Mesenchymal stem cell (in vitro differentiated cells and primary cell): ENCODE data around the gene BBS2.

ENCODE experiments used
- DNase-seq: peaks from one replicate; pipeline ENCODE4 v3.0.0-alpha.2; 2013
- H2AFZ ChIP-seq: one replicate; pipeline ENCODE4 v1.6.1; 2013; ENCODE audit warnings: low read depth, mild to moderate bottlenecking, control low read depth, inconsistent platforms, low read length, moderate library complexity
- H2AK5ac ChIP-seq: 2 replicates; pipeline ENCODE4 v1.6.1; 2013; ENCODE audit warnings: low read length, moderate library complexity, mild to moderate bottlenecking, inconsistent platforms; ENCODE audit not compliant: severe bottlenecking
- H2BK120ac ChIP-seq: one replicate; pipeline ENCODE4 v1.6.1; 2013; ENCODE audit warnings: low read depth, mild to moderate bottlenecking, inconsistent platforms, low read length, moderate library complexity
- H2BK12ac ChIP-seq, 2 experiments: one replicate each; pipeline ENCODE4 v1.6.1; 2013; ENCODE audit warnings: inconsistent platforms in 2 of 2, low read length in 2 of 2, mild to moderate bottlenecking in 2 of 2, moderate library complexity in 2 of 2, control low read depth in 1 of 2
- H2BK15ac ChIP-seq: one replicate; pipeline ENCODE4 v1.6.1; 2013; ENCODE audit warnings: mild to moderate bottlenecking, low read depth, inconsistent platforms; ENCODE audit not compliant: poor library complexity, severe bottlenecking
- H2BK5ac ChIP-seq: 2 replicates; pipeline ENCODE4 v1.6.1; 2013; ENCODE audit warnings: low read depth, mild to moderate bottlenecking, low read length, control low read depth, inconsistent platforms; ENCODE audit not compliant: poor library complexity, severe bottlenecking
- H3K14ac ChIP-seq, 2 experiments: one replicate each; pipeline ENCODE4 v1.6.1; 2013; ENCODE audit warnings: inconsistent platforms in 2 of 2, low read length in 2 of 2, control low read depth in 1 of 2, mild to moderate bottlenecking in 1 of 2, moderate library complexity in 1 of 2
- H3K18ac ChIP-seq, 2 experiments: one replicate each; pipeline ENCODE4 v1.6.1; 2013; ENCODE audit warnings: inconsistent platforms in 2 of 2, low read length in 2 of 2, control low read depth in 1 of 2, low read depth in 1 of 2, mild to moderate bottlenecking in 1 of 2
- H3K23ac ChIP-seq, 2 experiments: one replicate each; pipeline ENCODE4 v1.6.1; 2013; ENCODE audit warnings: inconsistent platforms in 2 of 2, low read length in 2 of 2, mild to moderate bottlenecking in 2 of 2, moderate library complexity in 2 of 2, control low read depth in 1 of 2
- H3K27ac ChIP-seq: 2 replicates; pipeline ENCODE4 v1.5.1; 2013; ENCODE audit warnings: mild to moderate bottlenecking, moderate library complexity, low read length, control low read depth, inconsistent platforms; ENCODE audit not compliant: poor library complexity, severe bottlenecking
- H3K27me3 ChIP-seq, 2 experiments: 2 replicates each; pipeline versions ENCODE4 v1.6.1 to v1.7.0; 2013; ENCODE audit warnings: low read length in 2 of 2, mild to moderate bottlenecking in 2 of 2, moderate library complexity in 2 of 2, control low read depth in 1 of 2, inconsistent platforms in 1 of 2; ENCODE audit not compliant: control insufficient read depth in 1 of 2, insufficient read depth in 1 of 2
- H3K36me3 ChIP-seq, 2 experiments: 2 replicates each; pipeline versions ENCODE4 v1.6.1 to v1.7.0; 2013; ENCODE audit warnings: low read length in 2 of 2, control low read depth in 1 of 2, inconsistent platforms in 1 of 2, low read depth in 1 of 2, mild to moderate bottlenecking in 1 of 2; ENCODE audit not compliant: insufficient read depth in 2 of 2, control insufficient read depth in 1 of 2
- H3K4ac ChIP-seq, 2 experiments: one replicate each; pipeline ENCODE4 v1.6.1; 2013; ENCODE audit warnings: inconsistent platforms in 2 of 2, low read length in 2 of 2, mild to moderate bottlenecking in 2 of 2, moderate library complexity in 2 of 2, control low read depth in 1 of 2, low read depth in 1 of 2
- H3K4me1 ChIP-seq: 2 replicates; pipeline ENCODE4 v1.6.1; 2013; ENCODE audit warnings: low read depth, low read length, control low read depth; ENCODE audit not compliant: control insufficient read depth, insufficient read depth
- H3K4me2 ChIP-seq: 2 replicates; pipeline ENCODE4 v1.6.1; 2013; ENCODE audit warnings: low read length, mild to moderate bottlenecking, inconsistent platforms; ENCODE audit not compliant: poor library complexity, severe bottlenecking
- H3K4me3 ChIP-seq, 2 experiments: 2 replicates each; pipeline versions ENCODE4 v1.5.1 to v1.7.0; 2013; ENCODE audit warnings: low read length in 2 of 2, mild to moderate bottlenecking in 2 of 2, control low read depth in 1 of 2, low read depth in 1 of 2; ENCODE audit not compliant: insufficient read depth in 1 of 2
- H3K79me1 ChIP-seq: replicated peaks from 2 replicates; pipeline ENCODE4 v1.6.1; 2013; ENCODE audit warnings: mild to moderate bottlenecking, control low read depth, low read length, inconsistent platforms; ENCODE audit not compliant: poor library complexity, severe bottlenecking
- H3K9ac ChIP-seq: 2 replicates; pipeline ENCODE4 v1.7.0; 2013; ENCODE audit warnings: mild to moderate bottlenecking, low read length, moderate library complexity
- H3K9me3 ChIP-seq: 2 replicates; pipeline ENCODE4 v1.7.0; 2013; ENCODE audit warnings: mild to moderate bottlenecking, low read length; ENCODE audit not compliant: control insufficient read depth
- H4K8ac ChIP-seq: one replicate; pipeline ENCODE4 v1.6.1; 2013; ENCODE audit warnings: inconsistent platforms, mild to moderate bottlenecking, low read length, moderate library complexity
- H4K91ac ChIP-seq: one replicate; pipeline ENCODE4 v1.6.1; 2013; ENCODE audit warnings: mild to moderate bottlenecking, low read length, inconsistent platforms
- WGBS: methylation state at CpG from one replicate; pipeline ENCODE4 v1.1.7; 2013; ENCODE audit warnings: mixed read lengths; 5-methylcytosine and 5-hydroxymethylcytosine counted together

Gene BBS2

GRCh38 chr16:56457927-56458470, 61.8 kb downstream of the BBS2 start:
- Histone ChIP-seq H3K4me3 (no peak overlapping the region), H3K27ac (no peak overlapping the region), H2BK15ac (no peak overlapping the region), H3K9ac (no peak overlapping the region), H3K23ac (no peak overlapping the region), H3K14ac (no peak overlapping the region), H2AFZ (no peak overlapping the region), H3K4ac (no peak overlapping the region), H2BK12ac (no peak overlapping the region), H3K18ac (no peak overlapping the region), H3K4me2 (no peak overlapping the region), H3K27me3 (no peaks in the 10 kb centered on the region), H3K79me1 (peaks cover 21% of the 10 kb centered on the region), H4K91ac (no peak overlapping the region), H3K9me3 (no peaks in the 10 kb centered on the region), H3K4me1 (no peaks in the 10 kb centered on the region), H2AK5ac (no peak overlapping the region), H2BK120ac (no peak overlapping the region), H3K36me3 (peaks cover 3 to 96% of the 10 kb centered on the region in 2 experiments), H2BK5ac (no peak overlapping the region), H4K8ac (no peak overlapping the region)
- 96% methylated on average over 5 of the region's 6 CpGs for WGBS
- DNase-seq: no peak

- H3K79me1 ChIP-seq: peaks cover 19% of the 10 kb centered on the region
- H3K4me3 ChIP-seq: peak overlapping the region; percentile 78 to 91
- H2BK120ac ChIP-seq: no peak overlapping the region
- H2BK5ac ChIP-seq: no peak overlapping the region
- peak overlapping the region; percentile 80 for H2AFZ ChIP-seq
- no peaks in the 10 kb centered on the region for H3K9me3 ChIP-seq
- WGBS: 10% methylated on average over 29 of the region's 31 CpGs
- H3K18ac ChIP-seq: no peak overlapping the region
- peak overlapping the region in 1 of 2 experiments; percentile 69 for H3K14ac ChIP-seq
- no peak overlapping the region for H4K8ac ChIP-seq
- peaks cover 11% of the 10 kb centered on the region for H3K4me1 ChIP-seq
- peak overlapping the region in 1 of 2 experiments; percentile 77 for H3K4ac ChIP-seq
- H2BK15ac ChIP-seq: no peak overlapping the region
- H4K91ac ChIP-seq: no peak overlapping the region
- peak overlapping the region in 1 of 2 experiments; percentile 41 for H3K23ac ChIP-seq
- peak overlapping the region; percentile 63 for H3K27ac ChIP-seq
- peak overlapping the region; percentile 95 for H3K9ac ChIP-seq
- H2AK5ac ChIP-seq: no peak overlapping the region
- no peaks in the 10 kb centered on the region for H3K27me3 ChIP-seq
- DNase-seq: peak; percentile 79
- H3K36me3 ChIP-seq: peaks cover 0 to 45% of the 10 kb centered on the region in 2 experiments
- peak overlapping the region; percentile 78 for H3K4me2 ChIP-seq
- no peak overlapping the region for H2BK12ac ChIP-seq
These were observed 67.8 kb downstream of the BBS2 start for GRCh38 chr16:56451753-56452689.

- Histone ChIP-seq H3K36me3 (peaks cover 0 to 45% of the 10 kb centered on the region in 2 experiments), H3K79me1 (peaks cover 19% of the 10 kb centered on the region), H2AFZ (peak within 1 kb of the TSS; percentile 92), H3K4me1 (peaks cover 11% of the 10 kb centered on the region), H2BK12ac (peak within 1 kb of the TSS in 1 of 2 experiments; percentile 23), H2BK5ac (peak within 1 kb of the TSS; percentile 75), H3K4ac (peak within 1 kb of the TSS; percentile 94 to 98), H3K14ac (peak within 1 kb of the TSS in 1 of 2 experiments; percentile 73), H3K4me3 (peak within 1 kb of the TSS; percentile 91 to 93), H2BK15ac (no peak within 1 kb of the TSS), H3K9me3 (no peaks in the 10 kb centered on the region), H3K27ac (peak within 1 kb of the TSS; percentile 74), H2BK120ac (no peak within 1 kb of the TSS), H3K9ac (peak within 1 kb of the TSS; percentile 95), H2AK5ac (no peak within 1 kb of the TSS), H3K18ac (peak within 1 kb of the TSS; percentile 93 to 97), H3K23ac (peak within 1 kb of the TSS in 1 of 2 experiments; percentile 83), H4K91ac (no peak within 1 kb of the TSS), H3K4me2 (peak within 1 kb of the TSS; percentile 78), H3K27me3 (no peaks in the 10 kb centered on the region), H4K8ac (peak within 1 kb of the TSS; percentile 95)
- under 1% methylated on average over 56 of the region's 56 CpGs for WGBS
- DNase-seq: peak; percentile 99
These were observed 68.7 kb downstream of the BBS2 start, which contains the start of the genes NUDT21 and OGFOD1 for GRCh38 chr16:56450986-56451752. NUDT21 (minus strand) TSS chr16:56451332; CDS start chr16:56451202, 130 bp downstream. OGFOD1 (plus strand) TSS chr16:56451554; CDS start chr16:56451613, 59 bp downstream.
